ENCODE measurements around the gene RDH13.

Gene RDH13

DNA sequence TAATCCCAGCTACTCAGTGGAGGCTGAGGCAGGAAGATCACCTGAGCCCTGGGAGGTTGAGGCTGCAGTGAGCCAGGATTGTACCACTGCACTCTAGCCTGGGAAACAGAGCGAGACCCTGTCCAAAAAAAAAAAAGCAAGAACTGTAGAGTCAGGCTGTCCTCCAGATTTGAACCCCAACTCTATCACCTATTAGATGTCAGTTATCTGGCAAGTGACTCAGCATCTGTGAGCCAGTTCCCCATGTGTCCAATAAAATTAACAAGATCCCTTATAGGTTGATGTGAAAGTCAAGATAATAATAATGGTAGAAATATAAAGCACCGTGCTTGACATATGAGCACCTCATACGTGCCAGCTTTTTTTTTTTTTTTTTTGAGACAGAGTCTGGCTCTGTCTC, 46.9 kb downstream of the RDH13 start:
- Histone ChIP-seq H3K36me3 (ENCODE audit: control insufficient read depth, low read length) (peaks cover 7% of the 10 kb centered on the region), H3K27ac (ENCODE audit: low read depth, low read length) (no peak overlapping the region), H3F3A (ENCODE audit: control insufficient read depth, insufficient read depth) (no peaks in the 10 kb centered on the region), H3K27me3 (ENCODE audit: control insufficient read depth, low read length) (no peaks in the 10 kb centered on the region), H3K4me1 (ENCODE audit: control insufficient read depth, low read length) (peaks cover 15% of the 10 kb centered on the region), H3K9me2 (replicated peaks; ENCODE audit: control insufficient read depth, low read length) (no peaks in the 10 kb centered on the region), H3K4me2 (ENCODE audit: low read length) (no peak overlapping the region), H3K79me2 (ENCODE audit: control insufficient read depth, low read length) (peaks cover 69% of the 10 kb centered on the region), H3K9me3 (ENCODE audit: control insufficient read depth, insufficient read depth, low read length) (no peaks in the 10 kb centered on the region), H3K4me3 (ENCODE audit: low read length) (no peak overlapping the region), H4K20me1 (ENCODE audit: control insufficient read depth, insufficient read depth, low read depth, low read length) (no peaks in the 10 kb centered on the region)
- TF ChIP-seq EZH2phosphoT487 (IDR thresholded peaks at IDR 0.05; ENCODE audit: borderline replicate concordance, low read length), result no peak
- TF ChIP-seq, protein P1, sequence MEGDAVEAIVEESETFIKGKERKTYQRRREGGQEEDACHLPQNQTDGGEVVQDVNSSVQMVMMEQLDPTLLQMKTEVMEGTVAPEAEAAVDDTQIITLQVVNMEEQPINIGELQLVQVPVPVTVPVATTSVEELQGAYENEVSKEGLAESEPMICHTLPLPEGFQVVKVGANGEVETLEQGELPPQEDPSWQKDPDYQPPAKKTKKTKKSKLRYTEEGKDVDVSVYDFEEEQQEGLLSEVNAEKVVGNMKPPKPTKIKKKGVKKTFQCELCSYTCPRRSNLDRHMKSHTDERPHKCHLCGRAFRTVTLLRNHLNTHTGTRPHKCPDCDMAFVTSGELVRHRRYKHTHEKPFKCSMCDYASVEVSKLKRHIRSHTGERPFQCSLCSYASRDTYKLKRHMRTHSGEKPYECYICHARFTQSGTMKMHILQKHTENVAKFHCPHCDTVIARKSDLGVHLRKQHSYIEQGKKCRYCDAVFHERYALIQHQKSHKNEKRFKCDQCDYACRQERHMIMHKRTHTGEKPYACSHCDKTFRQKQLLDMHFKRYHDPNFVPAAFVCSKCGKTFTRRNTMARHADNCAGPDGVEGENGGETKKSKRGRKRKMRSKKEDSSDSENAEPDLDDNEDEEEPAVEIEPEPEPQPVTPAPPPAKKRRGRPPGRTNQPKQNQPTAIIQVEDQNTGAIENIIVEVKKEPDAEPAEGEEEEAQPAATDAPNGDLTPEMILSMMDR (IDR thresholded peaks at IDR 0.05; ENCODE audit: low read depth, low read length, poor library complexity, severe bottlenecking), result no peak

GRCh38 chr19:55015126-55015525, 47.8 kb downstream of the RDH13 start:
- Histone ChIP-seq H4K20me1 (ENCODE audit: control insufficient read depth, insufficient read depth, low read depth, low read length) (no peaks in the 10 kb centered on the region), H3K4me3 (ENCODE audit: low read length) (peak overlapping the region; percentile 75), H3K27ac (ENCODE audit: low read depth, low read length) (no peak overlapping the region), H3K36me3 (ENCODE audit: control insufficient read depth, low read length) (peaks cover 7% of the 10 kb centered on the region), H3K27me3 (ENCODE audit: control insufficient read depth, low read length) (no peaks in the 10 kb centered on the region), H3F3A (ENCODE audit: control insufficient read depth, insufficient read depth) (no peaks in the 10 kb centered on the region), H3K9me2 (replicated peaks; ENCODE audit: control insufficient read depth, low read length) (no peaks in the 10 kb centered on the region), H3K4me1 (ENCODE audit: control insufficient read depth, low read length) (peaks cover 15% of the 10 kb centered on the region), H3K4me2 (ENCODE audit: low read length) (peak overlapping the region; percentile 82), H3K79me2 (ENCODE audit: control insufficient read depth, low read length) (peaks cover 63% of the 10 kb centered on the region), H3K9me3 (ENCODE audit: control insufficient read depth, insufficient read depth, low read length) (no peaks in the 10 kb centered on the region)
- TF ChIP-seq, protein P1 (IDR thresholded peaks at IDR 0.05; ENCODE audit: low read depth, low read length, poor library complexity, severe bottlenecking), result no peak
- no peak for TF ChIP-seq EZH2phosphoT487 (IDR thresholded peaks at IDR 0.05; ENCODE audit: borderline replicate concordance, low read length)

- Histone ChIP-seq H3K36me3 (ENCODE audit: control insufficient read depth, low read length) (peaks cover 7% of the 10 kb centered on the region), H3K9me3 (ENCODE audit: control insufficient read depth, insufficient read depth, low read length) (no peaks in the 10 kb centered on the region), H3K4me1 (ENCODE audit: control insufficient read depth, low read length) (peaks cover 15% of the 10 kb centered on the region), H4K20me1 (ENCODE audit: control insufficient read depth, insufficient read depth, low read depth, low read length) (no peaks in the 10 kb centered on the region), H3F3A (ENCODE audit: control insufficient read depth, insufficient read depth) (no peaks in the 10 kb centered on the region), H3K27me3 (ENCODE audit: control insufficient read depth, low read length) (no peaks in the 10 kb centered on the region), H3K4me2 (ENCODE audit: low read length) (peak overlapping the region; percentile 82), H3K79me2 (ENCODE audit: control insufficient read depth, low read length) (peaks cover 59% of the 10 kb centered on the region), H3K4me3 (ENCODE audit: low read length) (peak overlapping the region; percentile 75), H3K27ac (ENCODE audit: low read depth, low read length) (no peak overlapping the region), H3K9me2 (replicated peaks; ENCODE audit: control insufficient read depth, low read length) (no peaks in the 10 kb centered on the region)
- TF ChIP-seq EZH2phosphoT487 (IDR thresholded peaks at IDR 0.05; ENCODE audit: borderline replicate concordance, low read length), result no peak
- TF ChIP-seq, protein P1 (IDR thresholded peaks at IDR 0.05; ENCODE audit: low read depth, low read length, poor library complexity, severe bottlenecking), result no peak
Observed at GRCh38 chr19:55014714-55015113, 48.2 kb downstream of the RDH13 start.
